T-cell (primary cell): ENCODE data around the gene FBXO4. TPM values are rescaled to one million over a fixed set of nuclear protein-coding genes. Genes with fewer than 3 reads are reported as not detected.

Experiments
- ATAC-seq, 4 experiments: fragments of 200-7000 bp in 3 of 4; fragments of 150-1000 bp in 1 of 4; cut with Tn5 transposase; replicated peaks in 1 of 4; 1 replicate in 3 of 4; 2 replicates in 1 of 4; pipeline ENCODE4 v1.10.0; 2021; ENCODE audit warnings: moderate library complexity in 3 of 4, mild to moderate bottlenecking in 2 of 4, moderate number of reproducible peaks in 1 of 4
- CTCF ChIA-PET, 2 donors: fragments of 300-600 bp; sonication (Branson Sonifier 250); formaldehyde crosslinking; loops; one replicate each; lab custom pipeline; 2022; ENCODE audit warnings: antibody characterized with exemption in 2 of 2; lab: Charles Lee
- POLR2A ChIA-PET, 2 donors: fragments of 300-600 bp; sonication (Branson Sonifier 250); formaldehyde crosslinking; loops; one replicate each; lab custom pipeline; 2022; ENCODE audit warnings: antibody characterized with exemption in 2 of 2; lab: Charles Lee
- DNase-seq, 35 experiments: peaks; one replicate each; pipeline versions ENCODE4 v3.0.0 to v3.0.0-alpha.2; 2013 to 2023
- H3K27ac ChIP-seq: one replicate; pipeline ENCODE4 v1.5.1; 2013; ENCODE audit warnings: low read length
- H3K27me3 ChIP-seq, 2 experiments: replicated peaks in 1 of 2; 1 replicate in 1 of 2; 2 replicates in 1 of 2; pipeline versions ENCODE4 v1.6.1 to v1.7.0; 2013; ENCODE audit warnings: low read length in 1 of 2, mixed read lengths in 1 of 2; ENCODE audit not compliant: control insufficient read depth in 2 of 2, insufficient read depth in 2 of 2; ENCODE audit errors: extremely low read depth in 1 of 2
- H3K36me3 ChIP-seq, 2 donors: 1 replicate in 1 of 2; 2 replicates in 1 of 2; pipeline versions ENCODE4 v1.6.1 to v1.7.0; 2013; ENCODE audit warnings: low read length in 1 of 2; ENCODE audit not compliant: control insufficient read depth in 2 of 2, insufficient read depth in 1 of 2; ENCODE audit errors: extremely low read depth in 1 of 2
- H3K4me1 ChIP-seq, 2 experiments: 1 replicate in 1 of 2; 2 replicates in 1 of 2; pipeline versions ENCODE4 v1.6.1 to v1.7.0; 2013; ENCODE audit warnings: low read length in 2 of 2, mixed read lengths in 1 of 2; ENCODE audit not compliant: insufficient read depth in 2 of 2, control insufficient read depth in 1 of 2; ENCODE audit errors: extremely low read depth in 1 of 2
- H3K4me3 ChIP-seq, 2 donors: 1 replicate in 1 of 2; 2 replicates in 1 of 2; pipeline versions ENCODE4 v1.5.1 to v1.7.0; 2013; ENCODE audit warnings: mild to moderate bottlenecking in 2 of 2, low read length in 1 of 2, moderate library complexity in 1 of 2; ENCODE audit not compliant: control insufficient read depth in 1 of 2; ENCODE audit errors: extremely low read depth in 1 of 2
- H3K9me3 ChIP-seq: 2 replicates; pipeline ENCODE4 v1.7.0; 2013
- H3K27ac Mint-ChIP-seq, 2 donors: one replicate each; pipeline ENCODE4 v1.8.0; 2020 to 2021; ENCODE audit warnings: mild to moderate bottlenecking in 2 of 2, mixed read lengths in 2 of 2
- H3K27me3 Mint-ChIP-seq, 2 donors: one replicate each; pipeline ENCODE4 v1.8.0; 2021 to 2022; ENCODE audit warnings: mixed read lengths in 2 of 2
- H3K36me3 Mint-ChIP-seq: one replicate; pipeline ENCODE4 v1.8.0; 2021; ENCODE audit warnings: mixed read lengths
- H3K4me1 Mint-ChIP-seq, 3 donors: one replicate each; pipeline ENCODE4 v1.8.0; 2020 to 2022; ENCODE audit warnings: mixed read lengths in 3 of 3, mild to moderate bottlenecking in 1 of 3
- H3K4me3 Mint-ChIP-seq, 3 donors: one replicate each; pipeline ENCODE4 v1.8.0; 2020 to 2022; ENCODE audit warnings: mild to moderate bottlenecking in 3 of 3, mixed read lengths in 3 of 3, moderate library complexity in 3 of 3
- H3K9me3 Mint-ChIP-seq, 3 donors: one replicate each; pipeline ENCODE4 v1.8.0; 2020 to 2022; ENCODE audit warnings: mixed read lengths in 3 of 3
- WGBS: methylation state at CpG from one replicate; pipeline ENCODE4 v1.1.5; 2013; ENCODE audit warnings: missing lambda C conversion rate; ENCODE audit not compliant: insufficient coverage; 5-methylcytosine and 5-hydroxymethylcytosine counted together
- total RNA-seq, 35 experiments: library from RNA in 6 of 35; stranded (reverse) in 6 of 35; fragments of 120-200 nt in 1 of 35; gene quantifications; one replicate each; pipeline versions ENCODE4 v1.2.1 to v1.2.4 and lab custom pipeline; 2013 to 2026

The FBXO4 gene
- total RNA-seq, 5 donors from 2014 or later (not counting 1 experiment from before 2014, with no cell fraction given), result 11.3 to 17.3 (median 13.7) TPM

GRCh38 chr5:41966401-41967105 lies 41.5 kb downstream of the FBXO4 start:
- no peaks in the 10 kb centered on the region for H3K9me3 ChIP-seq
- H3K4me1 Mint-ChIP-seq, result no peaks in the 10 kb centered on the region
- no peak overlapping the region for H3K27ac ChIP-seq
- ChIA-PET POLR2A (no interaction called here), CTCF (no interaction called here)
- no peaks in the 10 kb centered on the region for H3K27me3 ChIP-seq
- H3K4me3 ChIP-seq, result no peak overlapping the region
- H3K4me3 Mint-ChIP-seq, result no peak overlapping the region
- DNase-seq (no peak), ATAC-seq (no peak)
- no peaks in the 10 kb centered on the region for H3K36me3 ChIP-seq
- H3K27me3 Mint-ChIP-seq, result peaks cover 13 to 16% of the 10 kb centered on the region in 2 donors
- H3K4me1 ChIP-seq, result no peaks in the 10 kb centered on the region
- no peaks in the 10 kb centered on the region for H3K36me3 Mint-ChIP-seq
- no peak overlapping the region for H3K27ac Mint-ChIP-seq
- no CpG with 5 or more reads among the region's 6 CpGs for WGBS
- H3K9me3 Mint-ChIP-seq, result peaks cover 15 to 29% (median 23%) of the 10 kb centered on the region in 3 donors

GRCh38 chr5:41967401-41967800 lies 42.3 kb downstream of the FBXO4 start:
- Mint-ChIP-seq H3K4me1 (no peaks in the 10 kb centered on the region), H3K27me3 (peaks cover 13 to 16% of the 10 kb centered on the region in 2 donors), H3K36me3 (no peaks in the 10 kb centered on the region), H3K4me3 (no peak overlapping the region), H3K9me3 (peaks cover 14 to 21% (median 17%) of the 10 kb centered on the region in 3 donors), H3K27ac (no peak overlapping the region)
- ChIA-PET POLR2A (no interaction called here), CTCF (no interaction called here)
- no CpG with 5 or more reads among the region's 3 CpGs for WGBS
- Histone ChIP-seq H3K27ac (no peak overlapping the region), H3K9me3 (no peaks in the 10 kb centered on the region), H3K4me3 (no peak overlapping the region), H3K4me1 (no peaks in the 10 kb centered on the region), H3K36me3 (no peaks in the 10 kb centered on the region), H3K27me3 (no peaks in the 10 kb centered on the region)
- DNase-seq (no peak), ATAC-seq (no peak)

- no peak overlapping the region for H3K4me3 ChIP-seq
- H3K9me3 Mint-ChIP-seq, result peaks cover 8 to 15% (median 11%) of the 10 kb centered on the region in 3 donors
- no peaks in the 10 kb centered on the region for H3K36me3 Mint-ChIP-seq
- POLR2A ChIA-PET, result no interaction called here
- CTCF ChIA-PET, result no interaction called here
- no peak for ATAC-seq
- no peaks in the 10 kb centered on the region for H3K4me1 ChIP-seq
- no peak overlapping the region for H3K4me3 Mint-ChIP-seq
- H3K9me3 ChIP-seq, result no peaks in the 10 kb centered on the region
- no peak for DNase-seq
- WGBS, result 89% methylated on average over 14 of the region's 22 CpGs
- H3K36me3 ChIP-seq, result no peaks in the 10 kb centered on the region
- H3K4me1 Mint-ChIP-seq, result no peaks in the 10 kb centered on the region
- no peaks in the 10 kb centered on the region for H3K27me3 ChIP-seq
- H3K27me3 Mint-ChIP-seq, result peaks cover 10 to 13% of the 10 kb centered on the region in 2 donors
- H3K27ac Mint-ChIP-seq, result no peak overlapping the region
- H3K27ac ChIP-seq, result no peak overlapping the region
These were observed 43.2 kb downstream of the FBXO4 start for GRCh38 chr5:41968153-41968723.

GRCh38 chr5:41973087-41973486 lies 48.0 kb downstream of the FBXO4 start:
- Histone ChIP-seq H3K9me3 (no peaks in the 10 kb centered on the region), H3K4me1 (no peaks in the 10 kb centered on the region), H3K4me3 (no peak overlapping the region), H3K36me3 (no peaks in the 10 kb centered on the region), H3K27ac (no peak overlapping the region), H3K27me3 (no peaks in the 10 kb centered on the region)
- POLR2A ChIA-PET, result no interaction called here
- WGBS, result no CpG with 5 or more reads among the region's 3 CpGs
- CTCF ChIA-PET, result no interaction called here
- Mint-ChIP-seq H3K9me3 (peaks cover under 1 to 15% (median 11%) of the 10 kb centered on the region in 3 donors), H3K36me3 (no peaks in the 10 kb centered on the region), H3K27ac (no peak overlapping the region), H3K4me1 (no peaks in the 10 kb centered on the region), H3K4me3 (no peak overlapping the region), H3K27me3 (peaks cover 3 to 5% of the 10 kb centered on the region in 2 donors)
- no peak for ATAC-seq
- no peak for DNase-seq

GRCh38 chr5:41973887-41974286 lies 48.8 kb downstream of the FBXO4 start:
- no peaks in the 10 kb centered on the region for H3K4me1 Mint-ChIP-seq
- H3K4me3 Mint-ChIP-seq, result no peak overlapping the region
- peaks cover 3 to 5% of the 10 kb centered on the region in 2 donors for H3K27me3 Mint-ChIP-seq
- POLR2A ChIA-PET, result no interaction called here
- Histone ChIP-seq H3K27me3 (no peaks in the 10 kb centered on the region), H3K4me3 (no peak overlapping the region), H3K4me1 (no peaks in the 10 kb centered on the region), H3K9me3 (no peaks in the 10 kb centered on the region), H3K36me3 (no peaks in the 10 kb centered on the region), H3K27ac (no peak overlapping the region)
- DNase-seq (no peak), ATAC-seq (no peak)
- no peaks in the 10 kb centered on the region for H3K36me3 Mint-ChIP-seq
- H3K27ac Mint-ChIP-seq, result no peak overlapping the region
- no CpG with 5 or more reads among the region's 2 CpGs for WGBS
- H3K9me3 Mint-ChIP-seq, result peaks cover 0 to 12% (median 10%) of the 10 kb centered on the region in 3 donors
- CTCF ChIA-PET, result no interaction called here

- ATAC-seq (no peak), DNase-seq (no peak)
- no peaks in the 10 kb centered on the region for H3K27me3 ChIP-seq
- POLR2A ChIA-PET, result no interaction called here
- H3K27ac Mint-ChIP-seq, result no peak overlapping the region
- no peak overlapping the region for H3K4me3 Mint-ChIP-seq
- no peaks in the 10 kb centered on the region for H3K36me3 ChIP-seq
- peaks cover 5 to 7% of the 10 kb centered on the region in 2 donors for H3K27me3 Mint-ChIP-seq
- no peaks in the 10 kb centered on the region for H3K4me1 Mint-ChIP-seq
- H3K9me3 ChIP-seq, result no peaks in the 10 kb centered on the region
- CTCF ChIA-PET, result interaction anchor here in 1 of 2 donors (0.6 kb wide), 1 partner anchor 1194 kb away, joined by 3 read pairs; no protein-coding TSS in a partner anchor
- 100% methylated on average over 1 of the region's 1 CpG for WGBS
- no peaks in the 10 kb centered on the region for H3K4me1 ChIP-seq
- H3K4me3 ChIP-seq, result no peak overlapping the region
- peaks cover 0 to 3% (median 0%) of the 10 kb centered on the region in 3 donors for H3K9me3 Mint-ChIP-seq
- no peak overlapping the region for H3K27ac ChIP-seq
- H3K36me3 Mint-ChIP-seq, result no peaks in the 10 kb centered on the region
These were observed 53.6 kb downstream of the FBXO4 start for GRCh38 chr5:41978676-41979075.
